ENCODE measurements around the gene TMEM238. TPM values are rescaled to one million over a fixed set of nuclear protein-coding genes. Genes with fewer than 3 reads are reported as not detected.

The TMEM238 gene
- total and polyA plus RNA-seq, 10 donors: 0.17 to 8.8 (median 4.9) TPM; not detected in 1

GRCh38 chr19:55368701-55369563 is 15.2 kb downstream of the TMEM238 start:
- DNase-seq: no peak
- 13 to 27% (median 20%) methylated on average over 18 to 54 of the region's 54 CpGs for WGBS, 5 donors
- H3K27ac ChIP-seq: no peak overlapping the region
- peaks cover 0 to 23% (median 15%) of the 10 kb centered on the region in 6 donors for H3K4me1 ChIP-seq
- no peaks in the 10 kb centered on the region for H3K9me3 ChIP-seq
- H3K4me3 ChIP-seq: peak overlapping the region in 6 of 8 donors; percentile 9 to 61 (median 16)
- TF ChIP-seq POLR2A (IDR thresholded peaks at IDR 0.05) (no peak), POLR2AphosphoS5 (IDR thresholded peaks at IDR 0.05) (no peak), CTCF (IDR thresholded peaks at IDR 0.05 in 8 of 11, conservative IDR thresholded peaks at IDR 0.05 in 3 of 11) (no peak)
- H3K27me3 ChIP-seq (replicated peaks in 1 of 7): peaks cover 5 to 84% (median 55%) of the 10 kb centered on the region in 7 donors
- intact Hi-C loops (cut with DNase I; ENCODE audit: low total_unique reads): no loop called here
- no peaks in the 10 kb centered on the region for H3K36me3 ChIP-seq

GRCh38 chr19:55368106-55368505 is 16.0 kb downstream of the TMEM238 start:
- 87 to 96% (median 91%) methylated on average over 8 to 16 of the region's 16 CpGs for WGBS, 5 donors
- TF ChIP-seq POLR2A (IDR thresholded peaks at IDR 0.05) (no peak), POLR2AphosphoS5 (IDR thresholded peaks at IDR 0.05) (no peak), CTCF (IDR thresholded peaks at IDR 0.05 in 8 of 11, conservative IDR thresholded peaks at IDR 0.05 in 3 of 11) (no peak)
- no peak overlapping the region for H3K4me3 ChIP-seq
- no peak overlapping the region for H3K27ac ChIP-seq
- no peaks in the 10 kb centered on the region for H3K9me3 ChIP-seq
- no peak for DNase-seq
- H3K4me1 ChIP-seq: peaks cover 0 to 21% (median 15%) of the 10 kb centered on the region in 6 donors
- H3K27me3 ChIP-seq (replicated peaks in 1 of 7): peaks cover 5 to 76% (median 50%) of the 10 kb centered on the region in 7 donors
- no peaks in the 10 kb centered on the region for H3K36me3 ChIP-seq
- intact Hi-C loops (cut with DNase I; ENCODE audit: low total_unique reads): no loop called here

- Histone ChIP-seq H3K9me3 (no peaks in the 10 kb centered on the region), H3K36me3 (no peaks in the 10 kb centered on the region), H3K27me3 (replicated peaks in 1 of 7) (peaks cover 5 to 75% (median 38%) of the 10 kb centered on the region in 7 donors), H3K4me1 (peaks cover 0 to 21% (median 15%) of the 10 kb centered on the region in 6 donors), H3K27ac (no peak overlapping the region), H3K4me3 (no peak overlapping the region)
- DNase-seq: no peak
- WGBS, 5 donors: 63 to 86% (median 73%) methylated on average over 3 of the region's 3 CpGs
- TF ChIP-seq POLR2AphosphoS5 (IDR thresholded peaks at IDR 0.05) (no peak), POLR2A (IDR thresholded peaks at IDR 0.05) (no peak), CTCF (IDR thresholded peaks at IDR 0.05 in 8 of 11, conservative IDR thresholded peaks at IDR 0.05 in 3 of 11) (no peak)
- intact Hi-C loops (cut with DNase I; ENCODE audit: low total_unique reads): no loop called here
Measured at GRCh38 chr19:55366790-55367189, 17.3 kb downstream of the TMEM238 start.

- Histone ChIP-seq H3K27me3 (replicated peaks in 1 of 7) (peaks cover 2 to 67% (median 30%) of the 10 kb centered on the region in 7 donors), H3K27ac (no peak overlapping the region), H3K4me1 (peaks cover 0 to 21% (median 15%) of the 10 kb centered on the region in 6 donors), H3K4me3 (no peak overlapping the region), H3K9me3 (no peaks in the 10 kb centered on the region), H3K36me3 (no peaks in the 10 kb centered on the region)
- DNase-seq: no peak
- intact Hi-C loops (cut with DNase I; ENCODE audit: low total_unique reads): no loop called here
- 76 to 86% (median 79%) methylated on average over 13 to 19 of the region's 19 CpGs for WGBS, 5 donors
- TF ChIP-seq POLR2A (IDR thresholded peaks at IDR 0.05): no peak
- TF ChIP-seq CTCF (IDR thresholded peaks at IDR 0.05 in 8 of 11, conservative IDR thresholded peaks at IDR 0.05 in 3 of 11): no peak
- TF ChIP-seq POLR2AphosphoS5 (IDR thresholded peaks at IDR 0.05): no peak
Measured at GRCh38 chr19:55365964-55366363, 18.1 kb downstream of the TMEM238 start.

Data from spleen (tissue), 11 donors.